Stimulated activated CD4-positive, alpha-beta T cell treated with anti-CD3 and anti-CD28 coated beads, Interleukin-1b, Interleukin-23, amount 100 ng/mL, for 48 hours (primary cell): ENCODE data around the gene RADIL.

ENCODE experiments used
- DNase-seq: peaks from one replicate; pipeline ENCODE4 v3.0.0-alpha.2; 2020

The RADIL gene

GRCh38 chr7:4774658-4775249 is 108.8 kb downstream of the RADIL start:
- DNase-seq = peak; percentile 27

GRCh38 chr7:4774007-4774406 is 109.5 kb downstream of the RADIL start:
- DNase-seq = no peak

- DNase-seq = no peak
Observed at GRCh38 chr7:4772306-4772705, 111.2 kb downstream of the RADIL start.

GRCh38 chr7:4771737-4772136 is 111.8 kb downstream of the RADIL start:
- DNase-seq = no peak

- DNase-seq = no peak
Observed at GRCh38 chr7:4770886-4771285, 112.6 kb downstream of the RADIL start.

GRCh38 chr7:4769761-4770160 is 113.8 kb downstream of the RADIL start:
- no peak for DNase-seq

- no peak for DNase-seq
Observed at GRCh38 chr7:4768597-4769569, 114.6 kb downstream of the RADIL start.

- DNase-seq = no peak
Observed at GRCh38 chr7:4766666-4767519, 116.6 kb downstream of the RADIL start.

GRCh38 chr7:4765776-4766490 is 117.6 kb downstream of the RADIL start:
- no peak for DNase-seq

GRCh38 chr7:4764402-4765007 is 119.0 kb downstream of the RADIL start:
- DNase-seq = no peak

GRCh38 chr7:4763794-4764185 is 119.7 kb downstream of the RADIL start:
- no peak for DNase-seq

GRCh38 chr7:4763091-4763793 is 120.3 kb downstream of the RADIL start:
- no peak for DNase-seq

- DNase-seq = no peak
Observed at GRCh38 chr7:4762121-4763055, 121.1 kb downstream of the RADIL start.

- DNase-seq = no peak
Observed at GRCh38 chr7:4760952-4761351, 122.6 kb downstream of the RADIL start.

- DNase-seq = no peak
Observed at GRCh38 chr7:4759211-4759610, 124.3 kb downstream of the RADIL start.

GRCh38 chr7:4758791-4759190 is 124.7 kb downstream of the RADIL start:
- DNase-seq = no peak

- DNase-seq = no peak
Observed at GRCh38 chr7:4758111-4758510, 125.4 kb downstream of the RADIL start.

- no peak for DNase-seq
Observed at GRCh38 chr7:4755045-4755444, 128.5 kb downstream of the RADIL start.

- DNase-seq = no peak
Observed at GRCh38 chr7:4754433-4755010, 129.0 kb downstream of the RADIL start.
